ENCODE data around the gene THAP3. TPM values are rescaled to one million over a fixed set of nuclear protein-coding genes. Genes with fewer than 3 reads are reported as not detected.
A peak's percentile ranks its signal among the peaks of the same experiment; 100 is the strongest.

The THAP3 gene
- total and polyA plus RNA-seq, 2 donors (not counting 1 experiment from before 2014, with no cell fraction given) = 5.3 to 35.5 TPM

DNA sequence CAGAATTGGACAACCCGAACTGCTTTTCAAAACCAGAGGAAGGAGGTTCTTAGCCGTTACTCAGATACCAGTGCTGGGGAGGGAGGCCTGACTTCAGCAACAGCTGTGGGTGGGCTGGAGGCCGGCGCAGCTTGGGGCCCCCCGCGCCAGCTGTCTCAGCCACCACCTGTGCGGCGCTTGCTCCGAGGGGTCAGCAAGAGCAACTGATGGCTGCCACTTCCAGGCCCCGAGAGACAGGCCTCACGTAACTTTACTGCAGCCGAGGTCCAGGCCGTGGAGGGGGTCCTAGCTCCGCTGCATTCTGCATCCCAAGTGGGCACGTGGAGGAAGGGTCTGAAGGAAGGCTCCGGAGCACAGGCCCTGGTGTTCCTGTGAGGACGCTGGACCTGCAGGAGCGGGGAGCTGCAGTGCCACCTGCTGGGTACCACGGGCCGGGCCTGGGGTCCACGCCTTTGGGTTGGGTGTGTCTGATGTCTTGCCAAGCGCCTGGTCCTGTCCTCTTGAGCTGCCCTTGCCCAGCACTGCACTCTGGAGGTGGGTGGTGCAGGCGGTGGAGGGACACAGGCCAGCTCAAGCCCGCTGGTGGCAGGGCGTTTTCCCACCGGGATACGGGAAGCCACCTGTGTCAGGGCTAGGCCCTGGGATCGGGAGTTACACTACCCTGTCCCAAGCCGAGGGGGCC is 9.8 kb downstream of the THAP3 start:
- Histone ChIP-seq H3K9ac (ENCODE audit: insufficient read depth, low read length) (no peak overlapping the region), H3K27me3 (ENCODE audit: control insufficient read depth, insufficient read depth, low read length) (no peaks in the 10 kb centered on the region), H4K20me1 (ENCODE audit: control insufficient read depth, extremely low read depth, insufficient read depth, low read length) (no peaks in the 10 kb centered on the region), H3K4me2 (ENCODE audit: extremely low read depth, insufficient read depth, low read length) (no peak overlapping the region), H3K27ac (ENCODE audit: insufficient read depth, low read length) (no peak overlapping the region), H3K4me1 (ENCODE audit: control insufficient read depth, extremely low read depth, insufficient read depth, low read length) (peaks cover 8% of the 10 kb centered on the region), H2AFZ (ENCODE audit: low read length) (no peak overlapping the region), H3K9me3 (ENCODE audit: control insufficient read depth, insufficient read depth, low read depth, low read length) (no peaks in the 10 kb centered on the region), H3K36me3 (ENCODE audit: control insufficient read depth, insufficient read depth, low read length) (peaks cover 27% of the 10 kb centered on the region), H3K79me2 (ENCODE audit: control insufficient read depth, insufficient read depth, low read length) (no peaks in the 10 kb centered on the region), H3K4me3 (replicated peaks in 1 of 4; ENCODE audit: control extremely low read depth in 1 of 4, insufficient read depth in 1 of 4, low read depth in 3 of 4, low read length in 4 of 4) (no peak overlapping the region)
- peak; percentile 30 to 43 for TF ChIP-seq CTCF (conservative IDR thresholded peaks at IDR 0.05 in 1 of 2, IDR thresholded peaks at IDR 0.05 in 1 of 2; ENCODE audit: low read depth in 1 of 2, low read length in 2 of 2)
- no peak for TF ChIP-seq EZH2 (IDR thresholded peaks at IDR 0.05; ENCODE audit: low read length, missing control alignments)
- DNase-seq (ENCODE audit: low read depth in 2 of 2) = peak; percentile 36 to 42

GRCh38 chr1:6635161-6635909 is 10.7 kb downstream of the THAP3 start:
- no peaks in the 10 kb centered on the region for H3K27me3 ChIP-seq (ENCODE audit: control insufficient read depth, insufficient read depth, low read length)
- no peak overlapping the region for H3K4me2 ChIP-seq (ENCODE audit: extremely low read depth, insufficient read depth, low read length)
- no peaks in the 10 kb centered on the region for H3K79me2 ChIP-seq (ENCODE audit: control insufficient read depth, insufficient read depth, low read length)
- no peak overlapping the region for H3K4me3 ChIP-seq (replicated peaks in 1 of 4; ENCODE audit: control extremely low read depth in 1 of 4, insufficient read depth in 1 of 4, low read depth in 3 of 4, low read length in 4 of 4)
- peaks cover 29% of the 10 kb centered on the region for H3K36me3 ChIP-seq (ENCODE audit: control insufficient read depth, insufficient read depth, low read length)
- no peaks in the 10 kb centered on the region for H4K20me1 ChIP-seq (ENCODE audit: control insufficient read depth, extremely low read depth, insufficient read depth, low read length)
- H2AFZ ChIP-seq (ENCODE audit: low read length) = no peak overlapping the region
- peaks cover 8% of the 10 kb centered on the region for H3K4me1 ChIP-seq (ENCODE audit: control insufficient read depth, extremely low read depth, insufficient read depth, low read length)
- no peaks in the 10 kb centered on the region for H3K9me3 ChIP-seq (ENCODE audit: control insufficient read depth, insufficient read depth, low read depth, low read length)
- H3K27ac ChIP-seq (ENCODE audit: insufficient read depth, low read length) = no peak overlapping the region
- no peak for DNase-seq (ENCODE audit: low read depth in 2 of 2)
- no peak for TF ChIP-seq EZH2 (IDR thresholded peaks at IDR 0.05; ENCODE audit: low read length, missing control alignments)
- TF ChIP-seq CTCF (conservative IDR thresholded peaks at IDR 0.05 in 1 of 2, IDR thresholded peaks at IDR 0.05 in 1 of 2; ENCODE audit: low read depth in 1 of 2, low read length in 2 of 2) = no peak
- H3K9ac ChIP-seq (ENCODE audit: insufficient read depth, low read length) = no peak overlapping the region

- H3K27me3 ChIP-seq (ENCODE audit: control insufficient read depth, insufficient read depth, low read length) = no peaks in the 10 kb centered on the region
These were observed 11.5 kb downstream of the THAP3 start for GRCh38 chr1:6635910-6636760.

More at GRCh38 chr1:6635910-6636760, 11.5 kb downstream of the THAP3 start:
- H3K9me3 ChIP-seq (ENCODE audit: control insufficient read depth, insufficient read depth, low read depth, low read length) = no peaks in the 10 kb centered on the region
- H3K4me1 ChIP-seq (ENCODE audit: control insufficient read depth, extremely low read depth, insufficient read depth, low read length) = peaks cover 8% of the 10 kb centered on the region
- no peak for DNase-seq (ENCODE audit: low read depth in 2 of 2)
- no peak overlapping the region for H2AFZ ChIP-seq (ENCODE audit: low read length)
- H3K4me3 ChIP-seq (replicated peaks in 1 of 4; ENCODE audit: control extremely low read depth in 1 of 4, insufficient read depth in 1 of 4, low read depth in 3 of 4, low read length in 4 of 4) = no peak overlapping the region
- H3K9ac ChIP-seq (ENCODE audit: insufficient read depth, low read length) = no peak overlapping the region
- H3K36me3 ChIP-seq (ENCODE audit: control insufficient read depth, insufficient read depth, low read length) = peaks cover 29% of the 10 kb centered on the region
- no peak overlapping the region for H3K27ac ChIP-seq (ENCODE audit: insufficient read depth, low read length)
- H3K4me2 ChIP-seq (ENCODE audit: extremely low read depth, insufficient read depth, low read length) = no peak overlapping the region
- no peaks in the 10 kb centered on the region for H4K20me1 ChIP-seq (ENCODE audit: control insufficient read depth, extremely low read depth, insufficient read depth, low read length)
- no peaks in the 10 kb centered on the region for H3K79me2 ChIP-seq (ENCODE audit: control insufficient read depth, insufficient read depth, low read length)
- TF ChIP-seq EZH2 (IDR thresholded peaks at IDR 0.05; ENCODE audit: low read length, missing control alignments) = no peak
- TF ChIP-seq CTCF (conservative IDR thresholded peaks at IDR 0.05 in 1 of 2, IDR thresholded peaks at IDR 0.05 in 1 of 2; ENCODE audit: low read depth in 1 of 2, low read length in 2 of 2) = no peak
